Measurements from ENCODE around the gene SPAG9.

Gene SPAG9

DNA sequence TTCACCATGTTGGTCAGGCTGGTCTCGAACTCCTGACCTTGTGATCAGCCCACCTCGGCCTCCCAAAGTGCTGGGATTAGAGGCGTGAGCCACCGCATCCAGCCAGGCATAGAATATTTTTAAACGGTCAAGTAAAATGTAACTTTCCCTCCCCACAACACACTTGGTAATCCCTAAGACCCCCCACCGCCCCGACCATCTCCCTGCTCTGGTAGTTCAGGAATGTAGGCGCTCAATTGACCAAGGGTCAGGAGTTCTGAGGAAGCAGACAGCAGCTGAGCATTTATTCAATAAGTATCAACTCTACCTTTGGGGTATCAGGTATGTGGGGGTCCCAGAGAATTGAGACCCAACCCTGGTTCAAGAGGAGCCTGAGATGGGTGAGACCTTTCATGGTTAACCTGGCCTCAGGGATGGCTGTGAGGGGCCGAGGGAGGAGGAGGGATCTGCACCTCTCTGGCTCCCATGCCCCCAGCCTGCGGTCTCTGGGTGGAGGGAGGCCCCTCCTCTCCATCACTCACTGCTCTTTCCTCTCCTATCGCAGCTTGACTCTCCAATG lies 206.1 kb downstream of the SPAG9 start:
- FAIRE-seq (no peak), DNase-seq (ENCODE audit: insufficient read length) (no peak)
- TF ChIP-seq POLR2A (IDR thresholded peaks at IDR 0.05; ENCODE audit: low read depth, low read length) = no peak
- TF ChIP-seq POLR2AphosphoS5 (IDR thresholded peaks at IDR 0.05; ENCODE audit: low read depth, low read length) = no peak
- TF ChIP-seq TAF1 (IDR thresholded peaks at IDR 0.05; ENCODE audit: borderline replicate concordance, low read depth, low read length) = no peak

GRCh38 chr17:50913120-50913519 lies 207.5 kb downstream of the SPAG9 start:
- DNase-seq (ENCODE audit: insufficient read length) (no peak), FAIRE-seq (no peak)
- TF ChIP-seq TAF1 (IDR thresholded peaks at IDR 0.05; ENCODE audit: borderline replicate concordance, low read depth, low read length) (no peak), POLR2AphosphoS5 (IDR thresholded peaks at IDR 0.05; ENCODE audit: low read depth, low read length) (no peak), POLR2A (IDR thresholded peaks at IDR 0.05; ENCODE audit: low read depth, low read length) (no peak)

Measured in GM12892 (cell line).